Upper lobe of left lung (tissue), 4 donors: Measurements from ENCODE around the gene GAS2L3.

Experiments used
- EP300 ChIP-seq, 4 donors: sonication (generic); formaldehyde crosslinking; IDR thresholded peaks; one replicate each; pipeline ENCODE4 v1.5.1; 2017; ENCODE audit warnings: antibody characterized with exemption in 4 of 4, control low read depth in 2 of 4
- POLR2A ChIP-seq, 4 donors: fragments of 450-650 bp; IDR thresholded peaks; one replicate each; pipeline ENCODE4 v1.5.1; 2016 to 2017; ENCODE audit warnings: antibody characterized with exemption in 4 of 4, mild to moderate bottlenecking in 2 of 4
- TF ChIP-seq, protein P1 (sequence below), 6 experiments: fragments of 450-650 bp in 4 of 6; fragments of 200-600 bp in 2 of 6; sonication (generic) in 2 of 6; IDR thresholded peaks; one replicate each; pipeline ENCODE4 v1.5.1; 2016 to 2019; ENCODE audit warnings: antibody characterized with exemption in 6 of 6

DNA sequence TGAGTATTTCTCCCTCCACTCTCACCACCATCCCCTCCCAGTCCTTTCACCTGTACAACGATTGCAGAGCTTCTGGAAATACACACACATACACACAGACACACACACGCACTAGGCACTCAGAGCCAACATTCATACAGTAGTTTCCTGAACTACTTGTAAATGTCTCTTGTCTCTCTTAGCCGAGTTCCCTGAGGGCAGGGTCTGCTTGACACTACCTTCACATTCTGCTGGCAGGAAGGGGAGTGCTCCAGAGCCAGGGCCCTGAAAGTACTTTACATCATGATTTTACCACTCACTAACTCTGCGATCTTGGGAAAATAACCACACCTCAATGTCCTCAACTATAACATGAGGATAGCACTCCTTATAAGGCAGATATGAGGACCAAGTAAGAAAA is 82.7 kb downstream of the GAS2L3 start:
- TF ChIP-seq, protein P1, sequence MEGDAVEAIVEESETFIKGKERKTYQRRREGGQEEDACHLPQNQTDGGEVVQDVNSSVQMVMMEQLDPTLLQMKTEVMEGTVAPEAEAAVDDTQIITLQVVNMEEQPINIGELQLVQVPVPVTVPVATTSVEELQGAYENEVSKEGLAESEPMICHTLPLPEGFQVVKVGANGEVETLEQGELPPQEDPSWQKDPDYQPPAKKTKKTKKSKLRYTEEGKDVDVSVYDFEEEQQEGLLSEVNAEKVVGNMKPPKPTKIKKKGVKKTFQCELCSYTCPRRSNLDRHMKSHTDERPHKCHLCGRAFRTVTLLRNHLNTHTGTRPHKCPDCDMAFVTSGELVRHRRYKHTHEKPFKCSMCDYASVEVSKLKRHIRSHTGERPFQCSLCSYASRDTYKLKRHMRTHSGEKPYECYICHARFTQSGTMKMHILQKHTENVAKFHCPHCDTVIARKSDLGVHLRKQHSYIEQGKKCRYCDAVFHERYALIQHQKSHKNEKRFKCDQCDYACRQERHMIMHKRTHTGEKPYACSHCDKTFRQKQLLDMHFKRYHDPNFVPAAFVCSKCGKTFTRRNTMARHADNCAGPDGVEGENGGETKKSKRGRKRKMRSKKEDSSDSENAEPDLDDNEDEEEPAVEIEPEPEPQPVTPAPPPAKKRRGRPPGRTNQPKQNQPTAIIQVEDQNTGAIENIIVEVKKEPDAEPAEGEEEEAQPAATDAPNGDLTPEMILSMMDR (IDR thresholded peaks at IDR 0.05) = no peak
- TF ChIP-seq EP300 (IDR thresholded peaks at IDR 0.05) = no peak
- TF ChIP-seq POLR2A (IDR thresholded peaks at IDR 0.05) = no peak
